HuH-7.5 (cell line): ENCODE measurements around the gene HNRNPM.

ENCODE experiments used
- DNase-seq: peaks from one replicate; pipeline ENCODE4 v3.0.0; 2011; ENCODE audit warnings: low spot score

The HNRNPM gene

GRCh38 chr19:8485561-8486371 lies 41.0 kb downstream of the HNRNPM start:
- no peak for DNase-seq

- no peak for DNase-seq
Observed at GRCh38 chr19:8486661-8487136, 41.9 kb downstream of the HNRNPM start.

GRCh38 chr19:8487137-8487851 lies 42.5 kb downstream of the HNRNPM start:
- no peak for DNase-seq

- DNase-seq = no peak
Observed at GRCh38 chr19:8488365-8488764, 43.6 kb downstream of the HNRNPM start.

- no peak for DNase-seq
Observed at GRCh38 chr19:8489561-8490394, 45.0 kb downstream of the HNRNPM start.

- no peak for DNase-seq
Observed at GRCh38 chr19:8490395-8490760, 45.6 kb downstream of the HNRNPM start.

- no peak for DNase-seq
Observed at GRCh38 chr19:8490873-8491272, 46.1 kb downstream of the HNRNPM start.

GRCh38 chr19:8491574-8491973 lies 46.8 kb downstream of the HNRNPM start:
- DNase-seq = no peak

GRCh38 chr19:8494158-8494557 lies 49.4 kb downstream of the HNRNPM start:
- DNase-seq = no peak

GRCh38 chr19:8498295-8498694 lies 53.5 kb downstream of the HNRNPM start:
- no peak for DNase-seq

GRCh38 chr19:8499048-8499833 lies 54.5 kb downstream of the HNRNPM start:
- no peak for DNase-seq

GRCh38 chr19:8500158-8500557 lies 55.4 kb downstream of the HNRNPM start:
- no peak for DNase-seq

GRCh38 chr19:8501516-8501915 lies 56.7 kb downstream of the HNRNPM start:
- no peak for DNase-seq

GRCh38 chr19:8501981-8502380 lies 57.2 kb downstream of the HNRNPM start:
- DNase-seq = no peak

GRCh38 chr19:8503510-8503909 lies 58.7 kb downstream of the HNRNPM start:
- DNase-seq = no peak

- no peak for DNase-seq
Observed at GRCh38 chr19:8504171-8504570, 59.4 kb downstream of the HNRNPM start.

GRCh38 chr19:8504919-8505318 lies 60.1 kb downstream of the HNRNPM start:
- no peak for DNase-seq

GRCh38 chr19:8505680-8506401 lies 61.1 kb downstream of the HNRNPM start:
- DNase-seq = peak; percentile 99

- no peak for DNase-seq
Observed at GRCh38 chr19:8506402-8506957, 61.7 kb downstream of the HNRNPM start.

- DNase-seq = no peak
Observed at GRCh38 chr19:8510589-8511115, 65.9 kb downstream of the HNRNPM start.
